Sigmoid colon (tissue), 7 donors: ENCODE results near the gene SPINK6. TPM values are rescaled to one million over a fixed set of nuclear protein-coding genes. Genes with fewer than 3 reads are reported as not detected.

Experiments used
- DNase-seq: peaks from one replicate; pipeline ENCODE4 v3.0.0-alpha.2; 2019
- H3K27ac ChIP-seq, 4 donors: fragments of 200-600 bp; sonication (generic); one replicate each; pipeline ENCODE4 v1.5.1; 2016 to 2019; ENCODE audit warnings: mild to moderate bottlenecking in 1 of 4
- H3K27me3 ChIP-seq, 3 donors: fragments of 200-600 bp; sonication (generic); one replicate each; pipeline ENCODE4 v1.5.1; 2019; ENCODE audit warnings: mild to moderate bottlenecking in 1 of 3
- H3K36me3 ChIP-seq, 4 donors: fragments of 200-600 bp; sonication (generic); one replicate each; pipeline ENCODE4 v1.5.1; 2016 to 2019
- H3K4me1 ChIP-seq, 4 donors: fragments of 200-600 bp; sonication (generic); one replicate each; pipeline ENCODE4 v1.5.1; 2017 to 2019
- H3K4me3 ChIP-seq, 4 donors: fragments of 200-600 bp; sonication (generic); one replicate each; pipeline ENCODE4 v1.5.1; 2017 to 2019; ENCODE audit warnings: mild to moderate bottlenecking in 2 of 4, moderate library complexity in 1 of 4
- H3K9me3 ChIP-seq, 4 donors: fragments of 200-600 bp in 3 of 4; sonication (generic) in 3 of 4; one replicate each; pipeline versions ENCODE4 v1.5.1 to v1.6.1; 2013 to 2019
- CTCF ChIP-seq, 4 experiments: fragments of 450-650 bp in 3 of 4; fragments of 200-600 bp in 1 of 4; IDR thresholded peaks; one replicate each; pipeline ENCODE4 v1.5.1; 2016 to 2019; ENCODE audit warnings: antibody characterized with exemption in 4 of 4, mild to moderate bottlenecking in 3 of 4, moderate library complexity in 2 of 4
- EP300 ChIP-seq, 4 donors: sonication (generic); formaldehyde crosslinking; IDR thresholded peaks; one replicate each; pipeline ENCODE4 v1.6.1; 2017; ENCODE audit warnings: antibody characterized with exemption in 4 of 4
- POLR2A ChIP-seq, 2 donors: fragments of 450-650 bp; IDR thresholded peaks; one replicate each; pipeline ENCODE4 v1.6.1; 2016; ENCODE audit warnings: antibody characterized with exemption in 2 of 2, mild to moderate bottlenecking in 2 of 2, moderate library complexity in 2 of 2
- POLR2AphosphoS5 ChIP-seq, 4 donors: sonication (generic); formaldehyde crosslinking; IDR thresholded peaks; one replicate each; pipeline ENCODE4 v1.6.1; 2017; ENCODE audit warnings: antibody characterized with exemption in 4 of 4
- WGBS, 2 donors: extraction: QIAGEN DNeasy Blood & Tissue Kit; methylation state at CpG; one replicate each; pipeline ENCODE4 v1.1.7; 2013; 5-methylcytosine and 5-hydroxymethylcytosine counted together
- intact Hi-C: fragments of 100-400 bp; cut with DNase I; formaldehyde crosslinking; loops from one replicate; pipeline ENCODE4 v1.15.1; 2023
- polyA plus RNA-seq, 3 donors: library from polyadenylated mRNA; stranded (reverse); fragments of 200-250 nt; gene quantifications; one replicate each; pipeline ENCODE4 v1.2.3, GENCODE V29; 2013
- total RNA-seq, 4 donors: library from RNA; depleted of rRNA; stranded (reverse); fragments of >200 nt; gene quantifications; one replicate each; pipeline ENCODE4 v1.1.0, GENCODE V29; 2016
- donor health status: healthy with polysubstance abuse.
- donor health status: Bipolar disorder and iron deficiency.
- donor health status: healthy.

The SPINK6 gene
- total and polyA plus RNA-seq, 7 donors, result 0.86 to 1.9 (median 0.99) TPM; not detected in 4

DNA sequence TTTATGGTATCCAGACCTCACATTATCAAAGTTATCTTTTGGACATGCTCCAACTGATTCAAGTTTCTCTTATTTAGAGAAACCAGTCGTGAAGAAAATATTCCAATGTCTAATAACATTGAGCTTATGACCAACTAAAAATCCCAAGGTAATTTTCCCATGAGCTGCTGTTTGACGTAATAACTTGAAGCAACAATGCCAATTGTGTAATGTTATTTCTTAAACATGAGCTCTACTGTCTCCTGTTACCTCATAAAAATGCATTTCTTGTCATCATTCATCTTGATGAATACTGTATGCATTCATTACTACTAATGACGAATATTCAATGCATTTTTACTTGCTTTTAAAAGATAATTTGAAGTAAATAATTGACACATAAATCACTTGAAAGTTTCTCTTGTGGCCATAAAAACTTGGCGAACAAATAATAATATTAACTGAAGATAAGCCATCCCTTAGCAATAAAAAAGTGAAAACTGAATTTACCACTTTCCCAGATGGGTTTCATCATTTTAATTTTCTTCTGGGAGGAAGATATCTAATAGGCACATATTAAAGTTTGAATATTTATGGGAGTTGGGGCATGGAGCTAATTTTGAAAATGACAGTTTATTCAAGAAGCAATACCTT lies 35.1 kb downstream of the SPINK6 start:
- Histone ChIP-seq H3K27ac (peak overlapping the region in 1 of 4 donors; percentile 33), H3K36me3 (no peaks in the 10 kb centered on the region), H3K27me3 (no peaks in the 10 kb centered on the region), H3K9me3 (no peaks in the 10 kb centered on the region), H3K4me1 (no peaks in the 10 kb centered on the region), H3K4me3 (no peak overlapping the region)
- DNase-seq, result no peak
- intact Hi-C loops, result no loop called here
- TF ChIP-seq POLR2A (IDR thresholded peaks at IDR 0.05) (no peak), POLR2AphosphoS5 (IDR thresholded peaks at IDR 0.05) (peak in 3 of 4 donors; percentile 17 to 68 (median 23)), CTCF (IDR thresholded peaks at IDR 0.05) (no peak), EP300 (IDR thresholded peaks at IDR 0.05) (peak; percentile 21 to 63 (median 55))
- WGBS, 2 donors, result 18 to 46% methylated on average over 4 of the region's 4 CpGs

GRCh38 chr5:148238418-148238794 lies 35.6 kb downstream of the SPINK6 start, which contains the start of gene MARCOL:
MARCOL (plus strand) TSS chr5:148238525; CDS start chr5:148238598, 73 bp downstream.
- intact Hi-C loops, result no loop called here
- DNase-seq, result no peak
- no peaks in the 10 kb centered on the region for H3K9me3 ChIP-seq
- peak within 1 kb of the TSS in 1 of 4 donors; percentile 33 for H3K27ac ChIP-seq
- H3K4me3 ChIP-seq, result no peak within 1 kb of the TSS
- no peaks in the 10 kb centered on the region for H3K36me3 ChIP-seq
- no peaks in the 10 kb centered on the region for H3K27me3 ChIP-seq
- 46 to 61% methylated on average over 2 of the region's 2 CpGs for WGBS, 2 donors
- TF ChIP-seq POLR2AphosphoS5 (IDR thresholded peaks at IDR 0.05) (no peak), CTCF (IDR thresholded peaks at IDR 0.05) (no peak), POLR2A (IDR thresholded peaks at IDR 0.05) (no peak), EP300 (IDR thresholded peaks at IDR 0.05) (no peak)
- H3K4me1 ChIP-seq, result no peaks in the 10 kb centered on the region

DNA sequence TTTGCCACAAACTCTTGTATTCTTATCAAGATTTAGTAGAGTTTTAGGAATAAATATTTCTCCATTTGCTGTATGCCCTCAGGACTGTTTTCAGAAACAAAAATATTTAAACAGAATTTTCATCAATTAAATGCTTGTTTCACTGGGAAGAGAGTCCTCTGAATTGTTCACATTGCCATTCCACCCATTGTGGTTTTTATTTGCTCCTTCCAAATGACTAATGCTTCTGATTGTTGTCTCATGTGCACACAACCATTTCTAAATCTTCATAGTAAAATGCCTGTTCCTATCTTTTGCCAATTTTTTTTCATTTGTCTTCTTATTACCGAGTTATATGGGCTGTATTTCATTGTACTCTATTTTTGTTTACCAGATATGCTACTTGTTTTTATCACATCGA lies 46.1 kb downstream of the SPINK6 start:
- H3K4me1 ChIP-seq, result no peaks in the 10 kb centered on the region
- no peak overlapping the region for H3K27ac ChIP-seq
- DNase-seq, result no peak
- H3K9me3 ChIP-seq, result no peaks in the 10 kb centered on the region
- WGBS, 2 donors, result 85 to 94% methylated on average over 2 of the region's 2 CpGs
- TF ChIP-seq POLR2A (IDR thresholded peaks at IDR 0.05), result no peak
- no peak for TF ChIP-seq CTCF (IDR thresholded peaks at IDR 0.05)
- no peak for TF ChIP-seq EP300 (IDR thresholded peaks at IDR 0.05)
- no peak for TF ChIP-seq POLR2AphosphoS5 (IDR thresholded peaks at IDR 0.05)
- no peaks in the 10 kb centered on the region for H3K36me3 ChIP-seq
- no peak overlapping the region for H3K4me3 ChIP-seq
- intact Hi-C loops, result no loop called here
- no peaks in the 10 kb centered on the region for H3K27me3 ChIP-seq

DNA sequence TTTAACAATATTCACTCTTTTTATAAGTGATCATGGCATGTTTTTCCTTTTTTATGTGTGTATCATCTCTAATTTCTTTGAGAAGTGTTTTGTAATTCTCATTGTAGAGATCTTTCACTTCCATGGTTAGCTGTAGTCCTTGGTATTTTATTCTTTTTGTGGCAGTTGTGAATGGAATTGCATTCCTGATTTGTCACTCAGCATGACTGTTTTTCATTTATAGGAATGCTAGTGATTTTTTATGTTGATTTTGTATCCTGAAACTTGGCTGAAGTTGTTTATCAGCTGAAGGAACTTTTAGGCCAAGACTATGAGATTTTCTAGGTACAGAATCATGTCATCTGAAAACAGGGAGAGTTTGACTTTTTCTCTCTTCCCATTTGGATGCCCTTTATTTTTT lies 52.6 kb downstream of the SPINK6 start:
- TF ChIP-seq CTCF (IDR thresholded peaks at IDR 0.05), result no peak
- no peak for TF ChIP-seq POLR2A (IDR thresholded peaks at IDR 0.05)
- no peak for TF ChIP-seq EP300 (IDR thresholded peaks at IDR 0.05)
- TF ChIP-seq POLR2AphosphoS5 (IDR thresholded peaks at IDR 0.05), result no peak
- H3K36me3 ChIP-seq, result no peaks in the 10 kb centered on the region
- H3K4me3 ChIP-seq, result no peak overlapping the region
- H3K9me3 ChIP-seq, result peaks cover 0 to 7% (median 4%) of the 10 kb centered on the region in 4 donors
- intact Hi-C loops, result no loop called here
- no peak for DNase-seq
- H3K27ac ChIP-seq, result no peak overlapping the region
- no peaks in the 10 kb centered on the region for H3K4me1 ChIP-seq
- H3K27me3 ChIP-seq, result no peaks in the 10 kb centered on the region

- H3K4me1 ChIP-seq, result no peaks in the 10 kb centered on the region
- no peak for TF ChIP-seq CTCF (IDR thresholded peaks at IDR 0.05)
- TF ChIP-seq POLR2A (IDR thresholded peaks at IDR 0.05), result no peak
- TF ChIP-seq POLR2AphosphoS5 (IDR thresholded peaks at IDR 0.05), result no peak
- TF ChIP-seq EP300 (IDR thresholded peaks at IDR 0.05), result no peak
Measured at GRCh38 chr5:148259288-148259687, 56.4 kb downstream of the SPINK6 start.

More at GRCh38 chr5:148259288-148259687, 56.4 kb downstream of the SPINK6 start:
- Histone ChIP-seq H3K4me3 (no peak overlapping the region), H3K27ac (no peak overlapping the region), H3K36me3 (no peaks in the 10 kb centered on the region), H3K27me3 (no peaks in the 10 kb centered on the region), H3K9me3 (peaks cover 0 to 7% (median 4%) of the 10 kb centered on the region in 4 donors)
- intact Hi-C loops, result no loop called here
- 83 to 85% methylated on average over 2 of the region's 2 CpGs for WGBS, 2 donors
- no peak for DNase-seq
